GM19351 (cell line): ENCODE data around the gene SNX1.
A peak's percentile ranks its signal among the peaks of the same experiment; 100 is the strongest.
"Not testable (repeated sequence)": the region's sequence is repeated elsewhere in the genome, so short reads cannot be mapped to it uniquely, and the experiment has no call there.

Experiments used
- ATAC-seq: cut with Tn5 transposase; IDR thresholded peaks from one replicate; pipeline ENCODE4 v1.9.1; 2021; ENCODE audit warnings: mild to moderate bottlenecking, moderate library complexity; ENCODE audit not compliant: unreplicated experiment

The SNX1 gene

DNA sequence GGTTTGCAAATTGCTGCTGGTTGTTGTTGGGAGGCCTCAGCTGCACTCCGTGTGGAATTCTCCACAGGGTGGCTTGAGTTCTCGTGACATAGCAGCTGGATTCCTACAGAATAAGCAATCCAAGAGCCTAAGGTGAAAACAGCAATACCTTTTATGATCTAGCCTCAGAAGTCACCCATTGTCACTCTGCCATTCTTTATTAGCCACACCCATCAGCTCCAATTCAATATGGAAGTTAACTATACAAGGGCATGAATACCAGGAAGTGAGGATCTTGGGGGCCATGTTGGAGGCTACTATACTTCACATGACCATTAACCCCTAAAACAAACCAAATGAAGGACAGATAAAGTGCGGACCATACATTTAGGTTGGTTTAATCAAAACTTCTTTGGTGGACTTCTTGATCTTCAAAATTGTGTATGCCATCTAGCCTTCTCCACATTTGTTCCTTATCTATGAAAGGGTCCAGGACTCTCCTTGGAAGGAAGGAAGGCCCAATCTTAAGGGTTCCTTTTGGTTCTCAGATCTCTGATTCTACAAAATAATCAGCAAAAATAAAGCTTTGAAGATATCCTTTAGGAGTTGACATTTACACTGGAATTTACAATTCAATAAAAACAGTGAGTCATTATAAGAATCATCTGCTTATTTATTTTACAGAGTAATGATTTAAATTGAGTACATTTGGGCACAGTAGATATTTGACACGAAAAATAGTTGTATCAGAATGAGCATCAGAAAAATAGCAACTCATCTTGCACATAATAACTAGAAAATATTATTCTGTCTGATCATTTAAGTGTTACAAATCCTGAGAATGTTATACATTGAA, 23.6 kb upstream of the SNX1 start:
- no peak for ATAC-seq

DNA sequence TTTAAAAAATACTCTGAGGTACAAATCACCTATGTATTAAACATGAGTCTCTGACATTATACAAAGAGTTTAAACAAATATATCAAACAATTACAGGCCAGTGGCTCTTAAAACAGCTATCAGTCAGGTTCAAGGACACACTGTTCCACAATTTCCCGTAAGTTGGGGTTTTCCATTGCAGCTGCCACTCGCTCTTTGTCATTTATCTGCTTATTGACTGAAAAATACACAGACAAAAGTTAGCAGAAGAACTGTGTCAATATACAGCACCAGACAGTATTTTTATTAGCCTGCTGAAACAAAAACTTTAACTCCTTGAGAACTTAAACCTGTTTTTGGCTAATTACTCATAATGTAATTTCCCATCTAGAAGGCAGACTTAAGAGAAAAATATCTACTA, 23.0 kb upstream of the SNX1 start:
- no peak for ATAC-seq

- not testable (repeated sequence) for ATAC-seq
Measured at GRCh38 chr15:64073496-64073895, 22.3 kb upstream of the SNX1 start.

- ATAC-seq, result no peak
Measured at GRCh38 chr15:64082757-64083156, 13.0 kb upstream of the SNX1 start.

- ATAC-seq, result no peak
Measured at GRCh38 chr15:64089543-64090280, 6.1 kb upstream of the SNX1 start.

GRCh38 chr15:64090527-64090926, 5.3 kb upstream of the SNX1 start:
- no peak for ATAC-seq

DNA sequence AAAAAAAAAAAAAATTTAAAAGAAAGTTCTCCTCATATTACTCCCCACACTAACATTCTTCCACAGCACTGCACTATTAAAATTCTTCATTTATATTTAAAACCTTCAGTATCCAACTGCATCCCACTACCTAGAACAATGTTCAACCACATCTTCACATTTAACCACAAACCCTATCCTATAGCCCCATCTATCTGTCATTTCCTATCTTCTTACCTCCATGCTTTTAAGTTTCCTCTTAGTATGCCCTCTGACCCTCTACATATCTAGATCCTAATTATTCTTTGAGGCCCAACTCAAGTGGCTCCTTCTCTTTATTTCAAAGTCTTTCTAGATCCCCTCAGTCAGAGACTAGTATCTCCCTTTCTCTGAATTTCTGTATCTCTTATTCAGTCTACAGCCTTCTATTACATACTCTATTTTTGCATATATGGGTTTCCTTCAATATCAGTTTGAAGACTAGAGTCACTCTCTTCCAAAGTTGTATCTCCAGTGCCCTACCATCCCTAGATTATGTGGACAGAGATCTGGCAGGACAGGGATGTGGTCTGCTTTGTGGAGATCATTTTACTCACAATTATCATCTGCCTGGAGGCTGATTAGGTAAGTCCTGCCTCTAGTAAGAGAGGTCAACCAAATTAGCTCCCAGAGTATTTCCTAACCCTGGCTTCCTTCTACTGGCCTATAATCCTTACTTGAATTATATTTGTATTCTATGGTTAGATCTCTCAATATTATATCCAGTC, 3.5 kb upstream of the SNX1 start:
- ATAC-seq, result no peak

GRCh38 chr15:64092864-64093626, 2.7 kb upstream of the SNX1 start:
- ATAC-seq, result no peak

GRCh38 chr15:64093627-64094417, 2.0 kb upstream of the SNX1 start, which contains the start of gene CIAO2A:
Gene CIAO2A (minus strand): TSS chr15:64093838. CDS start chr15:64093768, 70 bp downstream.
- peak; percentile 57 for ATAC-seq

DNA sequence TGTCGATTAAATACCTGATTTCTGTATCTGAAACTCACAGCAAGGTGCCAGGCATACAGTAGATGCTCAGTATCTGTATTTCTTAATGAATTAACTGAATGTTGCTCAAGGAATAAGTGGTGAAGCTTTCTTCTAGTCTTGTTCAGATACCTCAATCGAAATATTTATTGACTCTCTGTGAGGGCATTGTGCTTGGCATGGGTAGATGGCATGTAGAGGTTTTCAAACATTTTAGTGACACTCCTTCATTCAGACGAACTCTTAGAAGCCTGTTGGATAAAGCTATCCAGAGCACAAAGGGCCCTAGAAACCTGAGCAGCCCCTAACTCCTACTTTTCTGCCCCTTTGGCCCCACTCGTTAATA, 369 bp upstream of the SNX1 start:
- no peak for ATAC-seq

GRCh38 chr15:64096668-64097384, 1.0 kb downstream of the SNX1 start:
- ATAC-seq, result no peak

- no peak for ATAC-seq
Measured at GRCh38 chr15:64099379-64099778, 3.6 kb downstream of the SNX1 start.

- no peak for ATAC-seq
Measured at GRCh38 chr15:64100958-64101357, 5.2 kb downstream of the SNX1 start.

DNA sequence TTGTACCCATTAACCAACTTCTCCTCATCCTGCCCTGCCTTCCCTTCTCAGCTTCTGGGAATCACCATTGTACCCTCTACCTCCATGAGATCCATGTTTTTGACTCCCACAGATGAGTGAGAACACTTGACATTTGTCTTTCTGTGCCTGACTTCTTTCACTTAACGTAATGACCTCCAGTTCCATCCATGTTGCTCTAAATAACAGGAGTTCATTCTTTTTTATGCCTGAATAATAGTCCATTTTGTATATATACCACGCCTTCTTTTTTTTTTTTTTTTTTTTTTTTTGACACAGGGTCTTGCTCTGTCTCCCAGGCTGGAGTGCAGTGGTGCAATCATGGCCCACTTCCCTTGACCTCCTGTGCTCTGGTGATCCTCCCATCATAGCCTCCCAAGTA, 6.7 kb downstream of the SNX1 start:
- no peak for ATAC-seq

DNA sequence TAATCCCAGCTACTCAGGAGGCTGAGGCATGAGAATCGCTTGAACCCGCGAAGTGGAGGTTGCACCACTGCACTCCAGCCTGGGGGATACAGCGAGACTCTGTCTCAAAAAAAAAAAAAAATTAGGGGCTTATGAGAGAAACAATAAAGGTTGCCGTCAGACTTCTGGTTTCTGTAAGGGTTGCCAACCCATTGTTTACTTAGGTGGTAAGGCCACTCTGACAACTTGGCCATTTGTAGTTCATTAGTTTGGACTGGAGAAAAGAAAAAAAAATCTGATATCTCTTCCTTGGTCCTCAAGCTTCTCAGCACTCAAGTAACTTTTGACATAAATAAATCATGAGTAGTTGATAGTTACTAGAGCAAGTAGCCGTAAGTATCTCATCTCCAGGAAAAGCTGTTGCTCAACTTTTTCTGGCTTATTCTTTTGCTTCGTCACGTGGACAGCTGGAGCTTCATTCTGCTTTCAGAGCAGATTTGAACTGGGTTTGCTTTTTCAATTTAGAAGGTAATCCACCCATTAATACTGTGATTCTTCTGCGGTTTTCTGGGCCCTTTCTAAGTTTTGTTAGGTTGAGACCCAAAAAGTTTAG, 9.4 kb downstream of the SNX1 start:
- no peak for ATAC-seq

GRCh38 chr15:64107337-64107736, 11.6 kb downstream of the SNX1 start:
- ATAC-seq, result no peak

- ATAC-seq, result not testable (repeated sequence)
Measured at GRCh38 chr15:64110108-64110701, 14.4 kb downstream of the SNX1 start.

- ATAC-seq, result peak; percentile 58
Measured at GRCh38 chr15:64110950-64111678, 15.3 kb downstream of the SNX1 start.
